A549 (cell line): ENCODE measurements around the gene ULBP1. TPM values are rescaled to one million over a fixed set of nuclear protein-coding genes. Genes with fewer than 3 reads are reported as not detected.
"Not testable (repeated sequence)": the region's sequence is repeated elsewhere in the genome, so short reads cannot be mapped to it uniquely, and the experiment has no call there.

Experiments used
- ATAC-seq, 2 experiments: fragments of 200-7000 bp in 1 of 2; fragments of >200 bp in 1 of 2; cut with Nextera tagmentation in 1 of 2; cut with Tn5 transposase in 1 of 2; 3 replicates each; pipeline versions ENCODE4 v1.8.0 to v1.9.1; 2018 to 2020; ENCODE audit warnings: mild to moderate bottlenecking in 1 of 2, moderate library complexity in 1 of 2
- CTCF ChIA-PET: fragments of 300-600 bp; sonication (Branson Sonifier 250); formaldehyde crosslinking; extraction: SDS; loops from one replicate; lab custom pipeline; 2021; ENCODE audit warnings: antibody characterized with exemption, inconsistent platforms; lab: Yijun Ruan, JAX
- POLR2A ChIA-PET: fragments of 350-600 bp; formaldehyde crosslinking; extraction: SDS; loops from one replicate; lab custom pipeline; 2021; ENCODE audit warnings: antibody characterized with exemption, inconsistent platforms; lab: Yijun Ruan, JAX
- DNase-seq, 2 experiments: peaks; one replicate each; pipeline versions ENCODE4 v3.0.0 to v3.0.0-alpha.2; 2011 to 2016; ENCODE audit warnings: low read depth in 1 of 2, low spot score in 1 of 2
- FAIRE-seq: peaks from 2 replicates; lab custom pipeline; 2011; peaks lifted over from hg19 to GRCh38; lab: Jason Lieb, UNC
- H3K27ac ChIP-seq, 2 experiments: fragments of >200 bp; sonication (Bioruptor Twin); formaldehyde crosslinking; 3 replicates each; pipeline ENCODE4 v1.5.1; 2016 to 2017
- H3K4me1 ChIP-seq: fragments of >200 bp; sonication (Bioruptor Twin); formaldehyde crosslinking; 3 replicates; pipeline ENCODE4 v1.6.1; 2016
- H3K4me2 ChIP-seq: fragments of >200 bp; sonication (Bioruptor Twin); formaldehyde crosslinking; 3 replicates; pipeline ENCODE4 v1.6.1; 2016
- H3K4me3 ChIP-seq: fragments of >200 bp; sonication (Bioruptor Twin); formaldehyde crosslinking; 3 replicates; pipeline ENCODE4 v1.5.1; 2016
- H3K9me3 ChIP-seq: fragments of >200 bp; sonication (Bioruptor Twin); formaldehyde crosslinking; 3 replicates; pipeline ENCODE4 v1.6.1; 2016
- ATOH8 ChIP-seq: fragments of 250-450 bp; sonication (Bioruptor Pico); IDR thresholded peaks from 2 replicates; pipeline ENCODE4 v1.5.0; 2020; ENCODE audit warnings: low read depth, mild to moderate bottlenecking, moderate library complexity
- CBX8 ChIP-seq: fragments of 200-600 bp; sonication (generic); IDR thresholded peaks from 2 replicates; pipeline ENCODE4 v1.6.1; 2016
- CHD4 ChIP-seq: fragments of 200-600 bp; sonication (generic); IDR thresholded peaks from 2 replicates; pipeline ENCODE4 v1.6.1; 2016; ENCODE audit warnings: antibody characterized with exemption, mild to moderate bottlenecking, borderline replicate concordance
- ELK1 ChIP-seq: fragments of 150-350 bp; IDR thresholded peaks from 2 replicates; pipeline ENCODE4 v1.6.1; 2014; ENCODE audit warnings: low read depth, mild to moderate bottlenecking, low read length
- EP300 ChIP-seq, 2 experiments: fragments of >200 bp; sonication (Bioruptor Twin); formaldehyde crosslinking; IDR thresholded peaks; 2 replicates in 1 of 2; 3 replicates in 1 of 2; pipeline ENCODE4 v1.6.1; 2016 to 2017
- FOSB ChIP-seq: fragments of 250-450 bp; sonication (Bioruptor Pico); IDR thresholded peaks from 2 replicates; pipeline ENCODE4 v1.5.0; 2020; ENCODE audit warnings: mild to moderate bottlenecking, moderate library complexity
- FOSL2 ChIP-seq, 2 experiments: fragments of 450-650 bp in 1 of 2; fragments of >200 bp in 1 of 2; sonication (Bioruptor Twin) in 1 of 2; formaldehyde crosslinking; IDR thresholded peaks; 2 replicates each; pipeline versions ENCODE4 v1.5.0 to v1.6.1; 2016 to 2020; ENCODE audit warnings: mild to moderate bottlenecking in 1 of 2, moderate library complexity in 1 of 2
- FOXS1 ChIP-seq: fragments of 250-450 bp; sonication (Bioruptor Pico); IDR thresholded peaks from 2 replicates; pipeline ENCODE4 v1.5.0; 2020; ENCODE audit warnings: mild to moderate bottlenecking, moderate library complexity
- HDAC2 ChIP-seq: fragments of 200-600 bp; sonication (generic); IDR thresholded peaks from 2 replicates; pipeline ENCODE4 v1.6.1; 2016
- HOXB13 ChIP-seq: fragments of 250-450 bp; sonication (Bioruptor Pico); IDR thresholded peaks from 2 replicates; pipeline ENCODE4 v1.5.0; 2020; ENCODE audit warnings: low read depth, mild to moderate bottlenecking, moderate library complexity
- JUNB ChIP-seq: fragments of >200 bp; sonication (Bioruptor Twin); formaldehyde crosslinking; IDR thresholded peaks from 2 replicates; pipeline ENCODE4 v1.6.1; 2016
- KDM1A ChIP-seq: fragments of 200-600 bp; sonication (generic); IDR thresholded peaks from 2 replicates; pipeline ENCODE4 v1.6.1; 2016; ENCODE audit warnings: low read depth, mild to moderate bottlenecking
- MAFK ChIP-seq: fragments of 450-650 bp; IDR thresholded peaks from 2 replicates; pipeline ENCODE4 v1.6.1; 2014; ENCODE audit not compliant: partially characterized antibody
- MAX ChIP-seq: IDR thresholded peaks from 2 replicates; pipeline ENCODE4 v1.6.1; 2012
- NR3C1 ChIP-seq: fragments of >200 bp; sonication (Bioruptor Twin); formaldehyde crosslinking; IDR thresholded peaks from 3 replicates; pipeline ENCODE4 v1.6.1; 2017
- PBX3 ChIP-seq: IDR thresholded peaks from 2 replicates; pipeline ENCODE4 v1.6.1; 2012
- PHF8 ChIP-seq: fragments of 200-600 bp; sonication (generic); IDR thresholded peaks from 2 replicates; pipeline ENCODE4 v1.6.1; 2016; ENCODE audit warnings: low read depth, mild to moderate bottlenecking, antibody characterized with exemption, moderate library complexity, borderline replicate concordance
- POLR2A ChIP-seq: IDR thresholded peaks from 2 replicates; pipeline ENCODE4 v1.6.1; 2012; ENCODE audit warnings: mild to moderate bottlenecking, low read length
- SMC3 ChIP-seq: fragments of >200 bp; sonication (Bioruptor Twin); formaldehyde crosslinking; IDR thresholded peaks from 3 replicates; pipeline ENCODE4 v1.6.1; 2018; ENCODE audit warnings: inconsistent platforms
- WGBS: methylation state at CpG from one replicate; pipeline ENCODE4 v1.1.6; 2017; ENCODE audit errors: missing lambda C conversion rate; 5-methylcytosine and 5-hydroxymethylcytosine counted together
- polyA plus RNA-seq, 4 experiments: library from polyadenylated mRNA; depleted of rRNA in 3 of 4; stranded (reverse); fragments of >200 nt; fragmentation: RNase III in 1 of 4; extraction: RNeasy Plus Mini Kit Qiagen cat#74134 plus additional on column Dnase treatment in 1 of 4; gene quantifications; 2 replicates in 3 of 4; 3 replicates in 1 of 4; pipeline ENCODE4 v1.2.3, GENCODE V29; 2011 to 2017

Gene ULBP1
- polyA plus RNA-seq, 2 of the 4 experiments (the other 2 are of a cell fraction) = 0.89 to 6.6 TPM

- ATAC-seq = not testable (repeated sequence)
Observed at GRCh38 chr6:149958124-149958523, 5.6 kb upstream of the ULBP1 start.

GRCh38 chr6:149959806-149960205 is 3.9 kb upstream of the ULBP1 start:
- DNase-seq, FAIRE-seq, ATAC-seq, POLR2A ChIA-PET, H3K9me3 ChIP-seq, H3K4me3 ChIP-seq, H3K27ac ChIP-seq, H3K4me1 ChIP-seq, H3K4me2 ChIP-seq: not testable (repeated sequence)
- 64% methylated on average over 4 of the region's 4 CpGs for WGBS
- CTCF ChIA-PET = interaction anchor here (0.6 to 1.2 kb wide), 3 partner anchors 57 to 340 kb away, joined by 3 read pairs; no protein-coding TSS in a partner anchor

More at GRCh38 chr6:149958124-149958523, 5.6 kb upstream of the ULBP1 start:
- CTCF ChIA-PET = interaction anchor here (0.6 kb wide), 1 partner anchor 59 kb away, joined by 4 read pairs; no protein-coding TSS in a partner anchor
- WGBS = 48% methylated on average over 3 of the region's 3 CpGs
- H3K9me3 ChIP-seq, H3K4me2 ChIP-seq, H3K4me1 ChIP-seq, DNase-seq, H3K4me3 ChIP-seq, POLR2A ChIA-PET, FAIRE-seq, H3K27ac ChIP-seq: not testable (repeated sequence)

- no peak for FAIRE-seq
- H3K9me3 ChIP-seq = no peaks in the 10 kb centered on the region
- no peak overlapping the region for H3K27ac ChIP-seq
- TF ChIP-seq HDAC2 (no peak), FOSL2 (IDR thresholded peaks at IDR 0.05) (no peak), FOSL2 (CRISPR knock-in tag; IDR thresholded peaks at IDR 0.05) (no peak), HOXB13 (CRISPR knock-in tag) (no peak), MAFK (no peak), EP300 (IDR thresholded peaks at IDR 0.05) (no peak), SMC3 (no peak), MAX (no peak), FOSB (CRISPR knock-in tag) (no peak), FOXS1 (CRISPR knock-in tag) (no peak), POLR2A (no peak), NR3C1 (no peak), KDM1A (no peak), CHD4 (no peak), CBX8 (no peak), ELK1 (no peak), PHF8 (no peak), JUNB (no peak), PBX3 (no peak), ATOH8 (CRISPR knock-in tag) (no peak)
- WGBS = 49% methylated on average over 3 of the region's 6 CpGs
- peaks cover 8% of the 10 kb centered on the region for H3K4me1 ChIP-seq
- DNase-seq = no peak
- H3K4me2 ChIP-seq = no peak overlapping the region
- CTCF ChIA-PET = interaction anchor here (0.6 kb wide), 2 partner anchors 47 to 339 kb away, joined by 3 read pairs; no protein-coding TSS in a partner anchor
- no peak overlapping the region for H3K4me3 ChIP-seq
- no peak for ATAC-seq
- POLR2A ChIA-PET = no interaction called here
Observed at GRCh38 chr6:149960488-149960887, 3.3 kb upstream of the ULBP1 start.
